Stimulated activated naive B cell treated with anti-CD40 and anti-IgM and Interleukin-4, amounts not matched to agents 10 μg/mL and 1 μg/mL and 100 μg/mL, for 72 hours (primary cell): Measurements from ENCODE around the gene TRABD2A.
A peak's percentile ranks its signal among the peaks of the same experiment; 100 is the strongest.

Source experiments
- ATAC-seq, 2 donors: fragments of 150-1000 bp; cut with Tn5 transposase; replicated peaks; 2 replicates each; pipeline ENCODE4 v1.10.0; 2021; ENCODE audit warnings: moderate library complexity in 1 of 2
- DNase-seq: peaks from one replicate; pipeline ENCODE4 v3.0.0; 2021
- H3K27ac Mint-ChIP-seq: one replicate; pipeline ENCODE4 v1.8.0; 2022; ENCODE audit warnings: mild to moderate bottlenecking, mixed read lengths
- H3K27me3 Mint-ChIP-seq, 2 donors: one replicate each; pipeline ENCODE4 v1.8.0; 2022; ENCODE audit warnings: mixed read lengths in 2 of 2
- H3K36me3 Mint-ChIP-seq, 2 donors: one replicate each; pipeline ENCODE4 v1.8.0; 2022; ENCODE audit warnings: mixed read lengths in 2 of 2, mild to moderate bottlenecking in 1 of 2
- H3K4me1 Mint-ChIP-seq, 2 donors: one replicate each; pipeline ENCODE4 v1.8.0; 2022; ENCODE audit warnings: mixed read lengths in 2 of 2, mild to moderate bottlenecking in 1 of 2
- H3K4me3 Mint-ChIP-seq, 2 donors: one replicate each; pipeline ENCODE4 v1.8.0; 2022; ENCODE audit warnings: mild to moderate bottlenecking in 2 of 2, mixed read lengths in 2 of 2, moderate library complexity in 1 of 2
- H3K9me3 Mint-ChIP-seq, 2 donors: one replicate each; pipeline ENCODE4 v1.8.0; 2022; ENCODE audit warnings: mixed read lengths in 2 of 2, mild to moderate bottlenecking in 1 of 2

TRABD2A gene

GRCh38 chr2:84896567-84896966, 15.7 kb upstream of the TRABD2A start:
- Mint-ChIP-seq H3K4me1 (peaks cover 34 to 46% of the 10 kb centered on the region in 2 donors), H3K9me3 (no peaks in the 10 kb centered on the region), H3K27me3 (no peaks in the 10 kb centered on the region), H3K27ac (no peak overlapping the region), H3K36me3 (no peaks in the 10 kb centered on the region), H3K4me3 (no peak overlapping the region)
- no peak for ATAC-seq
- no peak for DNase-seq

DNA sequence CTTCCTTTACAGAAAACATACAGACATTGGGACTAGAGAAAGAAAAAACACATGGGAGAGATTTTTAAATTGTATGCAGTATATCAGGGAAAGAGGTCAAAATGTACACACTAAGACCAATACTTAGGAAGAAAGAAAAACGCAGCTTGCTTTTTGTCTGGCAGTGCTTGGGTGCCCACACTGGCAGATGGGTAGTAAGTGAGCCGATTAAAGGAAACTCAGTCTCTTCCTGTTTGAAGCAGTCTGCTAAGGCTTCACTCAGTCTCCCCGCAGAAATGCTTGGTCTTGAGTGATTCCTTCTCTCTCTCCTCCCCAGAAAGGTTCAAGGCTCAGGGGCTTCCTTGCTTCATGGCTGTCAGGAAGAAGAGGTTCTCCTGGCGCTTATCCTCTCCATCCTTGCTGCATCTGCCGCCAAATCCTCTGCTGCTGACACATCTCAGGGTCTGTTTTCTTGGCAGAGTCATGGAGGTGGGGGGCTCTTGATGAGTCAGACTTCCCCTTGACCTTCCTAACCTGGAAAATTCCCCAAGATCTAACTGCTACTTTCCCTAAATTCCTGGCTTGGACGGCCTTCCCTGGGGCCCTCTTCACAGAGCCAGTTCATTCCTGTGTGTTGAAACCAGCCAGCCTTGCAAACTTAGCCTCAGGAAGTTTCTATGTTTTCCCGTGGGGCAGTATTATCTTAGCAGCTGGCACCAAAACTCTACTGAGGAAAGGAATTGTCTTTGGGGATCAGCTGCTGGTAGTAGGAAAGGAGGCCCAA, 14.1 kb upstream of the TRABD2A start:
- Mint-ChIP-seq H3K4me1 (peaks cover 29 to 36% of the 10 kb centered on the region in 2 donors), H3K27me3 (no peaks in the 10 kb centered on the region), H3K36me3 (no peaks in the 10 kb centered on the region), H3K27ac (peak overlapping the region; percentile 91), H3K9me3 (no peaks in the 10 kb centered on the region), H3K4me3 (peak overlapping the region; percentile 35 to 47)
- peak; percentile 54 to 57 for ATAC-seq
- no peak for DNase-seq

- Mint-ChIP-seq H3K9me3 (no peaks in the 10 kb centered on the region), H3K4me3 (peak overlapping the region; percentile 35 to 47), H3K4me1 (peaks cover 34 to 43% of the 10 kb centered on the region in 2 donors), H3K36me3 (no peaks in the 10 kb centered on the region), H3K27me3 (no peaks in the 10 kb centered on the region), H3K27ac (peak overlapping the region; percentile 91)
- DNase-seq (no peak), ATAC-seq (peak; percentile 27 to 35)
Measured at GRCh38 chr2:84894131-84894586, 13.3 kb upstream of the TRABD2A start.

GRCh38 chr2:84891355-84892010, 10.6 kb upstream of the TRABD2A start:
- Mint-ChIP-seq H3K4me1 (peaks cover 37 to 52% of the 10 kb centered on the region in 2 donors), H3K9me3 (no peaks in the 10 kb centered on the region), H3K27me3 (no peaks in the 10 kb centered on the region), H3K4me3 (no peak overlapping the region), H3K27ac (no peak overlapping the region), H3K36me3 (no peaks in the 10 kb centered on the region)
- ATAC-seq (no peak), DNase-seq (no peak)

DNA sequence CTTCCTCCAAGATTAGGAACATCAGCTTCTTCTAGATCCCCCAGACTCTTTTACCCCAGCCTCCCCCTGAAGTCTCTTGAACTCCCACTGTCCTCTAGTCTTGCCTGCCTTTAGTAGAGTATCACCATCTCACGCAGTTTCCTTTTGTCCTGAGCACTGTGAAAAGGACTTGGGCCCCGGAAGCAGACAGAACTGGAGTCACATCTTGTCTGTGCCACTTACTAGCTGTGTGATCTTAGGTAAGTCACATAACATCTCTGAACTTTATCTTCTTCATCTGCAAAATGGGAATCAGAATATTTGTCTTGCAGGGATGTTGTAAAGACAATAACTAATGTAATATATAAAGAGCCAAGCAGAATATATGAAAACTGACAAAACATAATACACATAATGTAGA, 8.4 kb upstream of the TRABD2A start:
- H3K27me3 Mint-ChIP-seq = no peaks in the 10 kb centered on the region
- ATAC-seq = peak; percentile 7 to 10
- peaks cover 25 to 42% of the 10 kb centered on the region in 2 donors for H3K4me1 Mint-ChIP-seq
- peak overlapping the region; percentile 94 for H3K27ac Mint-ChIP-seq
- DNase-seq = no peak
- H3K4me3 Mint-ChIP-seq = peak overlapping the region; percentile 53 to 70
- no peaks in the 10 kb centered on the region for H3K36me3 Mint-ChIP-seq
- no peaks in the 10 kb centered on the region for H3K9me3 Mint-ChIP-seq

DNA sequence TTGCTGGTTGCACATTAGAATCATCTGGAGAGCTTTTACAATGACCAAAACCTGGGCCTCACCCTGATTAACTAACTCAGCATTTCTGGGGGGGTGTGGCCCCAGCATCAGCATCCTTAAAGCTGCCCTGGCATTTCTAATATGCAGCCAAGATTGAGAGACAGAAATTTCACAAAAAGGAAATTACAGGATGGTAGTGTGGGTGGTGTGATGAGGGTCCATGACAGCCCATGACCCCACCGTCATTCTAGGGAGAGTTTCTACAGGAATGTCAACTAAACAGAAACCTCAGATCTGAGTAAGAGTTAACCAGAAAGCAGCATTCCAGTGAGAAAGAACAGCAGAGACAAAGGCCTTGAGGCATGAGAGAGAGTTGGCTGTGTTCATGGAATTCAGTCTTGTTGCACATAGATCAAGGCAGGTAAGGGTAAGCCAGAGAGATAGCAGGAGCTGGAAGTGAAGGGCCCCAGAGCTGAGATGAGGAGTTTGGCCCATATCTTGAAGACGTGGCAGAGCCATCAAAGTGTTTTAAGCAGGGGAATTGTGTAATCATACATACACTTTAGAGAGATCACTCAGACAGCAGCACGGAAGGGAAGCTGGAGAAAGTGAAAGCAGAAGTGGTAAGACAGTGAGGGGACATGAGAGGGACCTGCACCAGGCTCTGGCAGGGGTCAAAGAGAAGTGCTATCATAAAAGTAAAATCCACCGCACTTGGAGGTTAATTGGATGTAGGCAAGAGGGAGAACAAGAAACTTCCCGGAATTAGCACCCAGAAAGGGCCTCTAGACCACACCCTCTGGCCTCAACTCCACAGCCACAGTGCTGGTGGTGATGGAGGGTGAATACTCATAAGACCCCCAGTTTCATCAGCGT, 7.8 kb upstream of the TRABD2A start:
- H3K4me3 Mint-ChIP-seq = peak overlapping the region; percentile 53 to 70
- peak overlapping the region; percentile 94 for H3K27ac Mint-ChIP-seq
- H3K4me1 Mint-ChIP-seq = peaks cover 19 to 35% of the 10 kb centered on the region in 2 donors
- ATAC-seq (peak; percentile 100), DNase-seq (peak; percentile 62)
- no peaks in the 10 kb centered on the region for H3K27me3 Mint-ChIP-seq
- H3K36me3 Mint-ChIP-seq = no peaks in the 10 kb centered on the region
- H3K9me3 Mint-ChIP-seq = no peaks in the 10 kb centered on the region

DNA sequence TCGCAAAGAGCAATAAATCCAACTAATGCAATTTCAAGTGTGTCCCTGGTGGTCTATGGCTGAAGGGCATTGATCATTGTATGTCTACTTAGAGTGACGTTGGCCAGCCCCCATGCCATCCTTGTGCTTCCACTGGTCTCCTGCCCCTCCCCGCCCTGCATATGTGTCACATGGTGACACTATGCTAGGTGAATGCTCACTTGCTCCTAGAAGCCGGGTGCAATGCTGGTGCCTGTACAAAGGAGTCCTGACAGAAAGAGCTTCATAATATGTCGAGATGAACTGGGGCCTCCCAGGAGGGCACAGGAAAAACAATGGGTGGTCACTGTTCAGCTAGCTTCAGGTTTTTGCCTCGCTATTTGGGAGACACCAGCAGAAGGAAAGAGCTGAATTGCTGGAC, 5.9 kb upstream of the TRABD2A start:
- Mint-ChIP-seq H3K4me3 (no peak overlapping the region), H3K4me1 (peaks cover 26 to 44% of the 10 kb centered on the region in 2 donors), H3K27me3 (no peaks in the 10 kb centered on the region), H3K9me3 (no peaks in the 10 kb centered on the region), H3K27ac (peak overlapping the region; percentile 70), H3K36me3 (no peaks in the 10 kb centered on the region)
- DNase-seq (no peak), ATAC-seq (no peak)

- DNase-seq (no peak), ATAC-seq (no peak)
- no peak overlapping the region for H3K27ac Mint-ChIP-seq
- no peak overlapping the region for H3K4me3 Mint-ChIP-seq
- peaks cover 30 to 58% of the 10 kb centered on the region in 2 donors for H3K4me1 Mint-ChIP-seq
- no peaks in the 10 kb centered on the region for H3K36me3 Mint-ChIP-seq
- H3K9me3 Mint-ChIP-seq = no peaks in the 10 kb centered on the region
- H3K27me3 Mint-ChIP-seq = no peaks in the 10 kb centered on the region
Measured at GRCh38 chr2:84885111-84885510, 4.2 kb upstream of the TRABD2A start.

GRCh38 chr2:84884449-84884848, 3.6 kb upstream of the TRABD2A start:
- H3K27ac Mint-ChIP-seq = no peak overlapping the region
- peaks cover 33 to 61% of the 10 kb centered on the region in 2 donors for H3K4me1 Mint-ChIP-seq
- DNase-seq (no peak), ATAC-seq (no peak)
- no peaks in the 10 kb centered on the region for H3K36me3 Mint-ChIP-seq
- no peak overlapping the region for H3K4me3 Mint-ChIP-seq
- H3K27me3 Mint-ChIP-seq = no peaks in the 10 kb centered on the region
- no peaks in the 10 kb centered on the region for H3K9me3 Mint-ChIP-seq

DNA sequence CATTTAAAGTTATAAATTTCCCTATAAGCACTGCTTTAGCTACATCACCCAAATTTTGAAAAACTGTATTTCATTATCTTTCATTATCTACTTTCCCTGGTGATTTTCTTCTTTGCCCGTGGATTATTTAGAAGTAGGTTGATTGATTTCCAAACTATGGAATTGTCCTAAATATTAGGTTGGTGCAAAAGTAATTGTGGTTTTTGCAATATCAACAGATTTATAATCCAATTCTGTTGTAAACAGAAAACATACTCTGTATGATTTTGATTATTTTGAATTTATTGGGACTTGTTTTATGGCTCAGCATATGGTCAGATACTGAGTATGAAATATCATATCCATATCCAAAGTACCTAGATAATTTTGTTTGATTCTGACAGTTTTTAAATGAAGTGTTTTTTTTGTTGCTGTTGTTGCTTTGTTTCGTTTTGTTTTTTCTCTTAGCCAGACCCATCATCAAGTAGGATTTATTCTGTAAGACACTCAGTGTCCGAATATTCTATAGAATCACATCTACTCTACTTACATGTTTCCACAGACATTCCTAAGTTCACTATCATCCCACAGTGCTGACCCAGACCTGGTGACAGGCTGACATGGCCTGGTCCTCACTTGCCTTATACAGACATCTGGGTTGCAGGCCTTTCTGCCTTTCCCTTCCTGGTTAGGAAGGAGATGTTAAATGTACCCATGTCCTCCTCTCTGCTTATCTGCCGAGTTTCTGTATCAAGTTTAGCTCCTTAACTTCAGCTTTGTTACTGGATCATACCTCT, 2.1 kb upstream of the TRABD2A start:
- ATAC-seq (no peak), DNase-seq (no peak)
- H3K36me3 Mint-ChIP-seq = no peaks in the 10 kb centered on the region
- H3K27ac Mint-ChIP-seq = peak overlapping the region; percentile 32
- H3K9me3 Mint-ChIP-seq = no peaks in the 10 kb centered on the region
- peaks cover 27 to 58% of the 10 kb centered on the region in 2 donors for H3K4me1 Mint-ChIP-seq
- H3K4me3 Mint-ChIP-seq = peak overlapping the region; percentile 87 to 93
- peaks cover 0 to under 1% of the 10 kb centered on the region in 2 donors for H3K27me3 Mint-ChIP-seq

- no peak for DNase-seq
- H3K36me3 Mint-ChIP-seq = no peaks in the 10 kb centered on the region
- peaks cover 0 to 3% of the 10 kb centered on the region in 2 donors for H3K27me3 Mint-ChIP-seq
- ATAC-seq = no peak
- no peaks in the 10 kb centered on the region for H3K9me3 Mint-ChIP-seq
- H3K4me3 Mint-ChIP-seq = peak overlapping the region; percentile 87 to 93
- H3K4me1 Mint-ChIP-seq = peaks cover 31 to 57% of the 10 kb centered on the region in 2 donors
- H3K27ac Mint-ChIP-seq = peak overlapping the region; percentile 32
Measured at GRCh38 chr2:84882414-84882738, 1.5 kb upstream of the TRABD2A start.

- peak; percentile 82 for DNase-seq
- ATAC-seq = peak; percentile 74 to 76
- peaks cover 0 to 3% of the 10 kb centered on the region in 2 donors for H3K27me3 Mint-ChIP-seq
- peak overlapping the region; percentile 87 to 93 for H3K4me3 Mint-ChIP-seq
- H3K9me3 Mint-ChIP-seq = no peaks in the 10 kb centered on the region
- H3K27ac Mint-ChIP-seq = peak overlapping the region; percentile 48
- H3K4me1 Mint-ChIP-seq = peaks cover 28 to 51% of the 10 kb centered on the region in 2 donors
- H3K36me3 Mint-ChIP-seq = no peaks in the 10 kb centered on the region
Measured at GRCh38 chr2:84881581-84882413, 913 bp upstream of the TRABD2A start.

DNA sequence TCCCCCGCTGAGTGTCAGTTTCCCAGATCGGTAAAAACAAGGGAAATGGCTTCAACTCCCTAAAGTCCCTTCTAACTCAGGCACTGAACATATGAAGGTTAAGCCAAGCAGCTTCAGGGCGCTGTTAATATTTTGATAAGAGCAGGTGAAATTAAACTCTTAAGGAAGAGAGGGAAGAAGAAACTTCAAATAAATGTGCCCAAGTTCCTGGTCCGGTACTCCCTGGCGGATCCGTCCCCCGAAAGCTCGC, 564 bp downstream of the TRABD2A start:
- ATAC-seq (no peak), DNase-seq (no peak)
- H3K27ac Mint-ChIP-seq = peak overlapping the region; percentile 90
- H3K4me1 Mint-ChIP-seq = peaks cover 24 to 46% of the 10 kb centered on the region in 2 donors
- peaks cover 0 to under 1% of the 10 kb centered on the region in 2 donors for H3K36me3 Mint-ChIP-seq
- no peaks in the 10 kb centered on the region for H3K9me3 Mint-ChIP-seq
- peak overlapping the region; percentile 90 to 93 for H3K4me3 Mint-ChIP-seq
- peaks cover 0 to 3% of the 10 kb centered on the region in 2 donors for H3K27me3 Mint-ChIP-seq
